GM19463 (cell line): Measurements from ENCODE around the gene MOK.
"Not testable (repeated sequence)": the region's sequence is repeated elsewhere in the genome, so short reads cannot be mapped to it uniquely, and the experiment has no call there.

ENCODE experiments used
- ATAC-seq: cut with Tn5 transposase; IDR thresholded peaks from one replicate; pipeline ENCODE4 v1.9.1; 2021; ENCODE audit warnings: mild to moderate bottlenecking, moderate library complexity; ENCODE audit not compliant: unreplicated experiment

The MOK gene, protein sequence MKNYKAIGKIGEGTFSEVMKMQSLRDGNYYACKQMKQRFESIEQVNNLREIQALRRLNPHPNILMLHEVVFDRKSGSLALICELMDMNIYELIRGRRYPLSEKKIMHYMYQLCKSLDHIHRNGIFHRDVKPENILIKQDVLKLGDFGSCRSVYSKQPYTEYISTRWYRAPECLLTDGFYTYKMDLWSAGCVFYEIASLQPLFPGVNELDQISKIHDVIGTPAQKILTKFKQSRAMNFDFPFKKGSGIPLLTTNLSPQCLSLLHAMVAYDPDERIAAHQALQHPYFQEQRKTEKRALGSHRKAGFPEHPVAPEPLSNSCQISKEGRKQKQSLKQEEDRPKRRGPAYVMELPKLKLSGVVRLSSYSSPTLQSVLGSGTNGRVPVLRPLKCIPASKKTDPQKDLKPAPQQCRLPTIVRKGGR

DNA sequence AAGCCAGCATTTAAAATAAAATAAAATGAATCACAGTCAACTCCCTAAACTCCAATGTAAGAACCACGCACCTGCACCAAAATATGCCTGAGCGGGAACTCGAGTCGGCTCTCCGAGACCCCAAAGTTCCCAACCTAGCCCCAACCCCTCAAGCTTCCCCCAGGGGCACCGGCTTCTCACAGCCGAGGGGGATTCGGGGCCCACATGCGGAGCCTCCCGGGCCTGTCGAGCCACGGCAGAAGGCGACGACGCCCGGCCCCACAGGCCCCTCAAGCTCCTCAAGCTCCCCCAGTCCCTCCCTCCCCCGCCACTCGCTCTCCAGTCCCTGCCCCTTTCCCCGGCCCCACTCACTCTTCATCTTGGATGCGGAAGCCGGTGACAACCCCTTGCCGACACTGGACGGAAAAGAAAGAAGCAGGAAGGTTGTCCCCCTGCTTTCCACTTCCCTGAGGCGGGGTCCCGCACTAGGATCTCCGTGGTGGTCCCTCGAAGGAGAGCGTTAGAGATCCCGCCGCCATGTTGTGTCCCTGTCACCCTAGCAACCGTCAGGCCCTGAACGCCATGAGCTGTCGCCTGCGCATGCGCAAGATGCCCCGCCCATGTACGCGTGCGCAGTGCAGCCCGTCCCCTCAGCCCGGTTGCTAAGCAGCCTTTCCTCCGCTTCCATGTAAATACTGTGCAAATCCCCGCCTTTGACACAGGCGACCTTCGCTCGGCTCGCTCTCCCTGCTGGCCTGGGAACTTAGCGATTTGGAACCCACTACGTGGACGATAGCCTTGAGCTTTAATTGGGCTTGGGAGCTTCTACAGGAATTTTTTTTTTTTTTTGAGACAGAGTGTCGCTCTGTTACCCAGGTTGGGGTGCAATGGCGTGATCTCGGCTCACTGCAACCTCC is at the start of gene MOK:
Gene MOK, minus strand, starts transcription at position 554 of the 896 bp plus-strand sequence. Its CDS starts 196 bp downstream, at position 358.
- ATAC-seq = peak; percentile 95

DNA sequence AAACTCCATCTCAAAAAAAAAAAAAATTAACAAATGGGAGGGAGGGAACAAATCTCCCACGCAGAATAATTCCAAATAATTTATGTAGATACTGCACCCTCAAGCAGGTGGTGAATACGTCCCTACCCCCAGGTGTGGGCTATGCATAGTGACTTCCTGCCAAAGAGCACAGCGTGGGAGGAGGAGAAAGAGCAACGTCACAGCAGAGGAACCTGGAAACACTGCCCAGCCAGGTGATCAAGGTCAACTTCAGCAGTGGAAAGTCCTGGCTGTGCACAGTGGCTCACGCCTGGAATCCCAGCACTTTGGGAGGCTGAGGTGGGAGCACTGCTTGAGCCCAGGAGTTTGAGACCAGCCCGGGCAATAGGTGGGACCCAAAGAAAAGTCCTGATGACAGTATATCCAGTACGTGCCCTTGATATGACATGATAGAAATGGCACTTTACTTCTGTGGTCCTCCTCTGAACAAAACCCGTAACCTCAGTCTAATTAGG is 48.2 kb upstream of the MOK start:
- ATAC-seq = no peak

DNA sequence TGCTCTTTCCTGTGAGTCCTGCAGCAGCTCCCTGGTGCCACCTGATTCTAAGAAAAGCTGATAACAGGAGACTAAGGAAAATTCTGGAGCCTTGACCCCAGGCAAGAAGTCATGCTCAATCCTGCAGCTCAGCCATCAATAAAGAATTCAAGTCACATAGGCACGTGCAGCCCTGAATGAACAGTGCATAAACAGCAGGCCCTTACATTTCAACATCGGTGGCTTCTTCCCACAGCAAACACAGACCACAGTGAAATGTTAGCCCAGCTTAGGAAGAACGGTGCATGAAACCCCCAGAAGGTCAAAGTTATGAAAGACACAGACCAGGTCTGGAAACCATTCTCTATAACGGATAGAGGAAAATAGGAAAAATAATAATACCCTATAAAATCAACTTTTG is 47.2 kb upstream of the MOK start:
- ATAC-seq = no peak

DNA sequence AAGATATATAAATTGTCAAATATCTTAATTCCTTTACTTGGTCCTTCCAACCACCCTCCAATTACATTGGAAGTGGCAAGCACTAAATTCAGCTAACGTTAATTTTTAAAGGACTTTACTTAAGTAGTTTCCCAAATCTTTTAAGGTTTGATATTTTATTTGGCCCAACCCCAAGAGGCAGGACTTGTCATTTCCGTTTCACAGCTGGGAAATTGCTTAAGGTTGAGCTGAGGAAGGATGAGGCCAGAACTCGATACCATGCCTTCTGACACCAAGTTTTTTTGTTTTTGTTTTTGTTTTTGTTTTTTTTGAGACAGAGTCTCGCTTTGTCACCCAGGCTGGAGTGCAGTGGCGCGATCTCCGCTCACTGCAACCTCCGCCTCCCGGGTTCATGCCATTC is 46.6 kb upstream of the MOK start:
- not testable (repeated sequence) for ATAC-seq

DNA sequence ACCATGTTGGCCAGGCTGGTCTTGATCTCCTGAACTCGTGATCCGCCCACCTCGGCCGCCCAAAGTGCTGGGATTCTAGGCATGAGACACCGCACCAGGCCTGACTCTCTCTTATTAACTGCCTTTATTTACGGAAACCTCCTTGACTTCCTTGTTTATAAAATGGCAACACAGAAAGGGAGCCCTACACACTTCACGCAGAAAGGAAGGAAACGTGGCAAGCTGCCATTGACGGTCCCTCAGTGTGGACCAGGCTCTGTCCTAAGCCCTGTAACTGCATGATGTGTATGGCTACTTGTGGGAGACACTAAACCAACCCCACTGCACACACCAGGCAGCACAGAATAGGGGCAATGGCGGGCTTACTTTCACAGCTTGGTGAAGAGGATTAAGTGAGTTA is 46.1 kb upstream of the MOK start:
- ATAC-seq = no peak

DNA sequence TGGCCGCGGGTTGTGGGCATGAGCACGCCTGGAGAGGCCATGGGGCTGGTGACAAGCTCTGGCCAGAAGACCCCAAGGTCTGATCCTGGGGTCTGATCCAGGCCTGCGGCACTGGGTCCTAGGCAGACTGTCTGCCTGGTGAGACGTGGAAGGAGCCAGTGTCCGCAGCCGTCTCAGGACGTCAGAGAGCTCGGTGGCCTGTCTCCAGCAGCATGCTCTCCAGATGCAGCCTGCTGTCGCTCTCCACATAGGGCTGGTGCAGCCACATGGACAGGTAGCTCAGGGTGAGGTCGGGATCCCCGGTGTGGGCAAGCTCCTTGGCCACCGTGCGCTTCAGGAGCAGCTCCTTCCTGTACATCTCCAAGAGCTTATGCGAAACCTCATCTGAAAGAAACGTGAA is 43.4 kb upstream of the MOK start:
- no peak for ATAC-seq

DNA sequence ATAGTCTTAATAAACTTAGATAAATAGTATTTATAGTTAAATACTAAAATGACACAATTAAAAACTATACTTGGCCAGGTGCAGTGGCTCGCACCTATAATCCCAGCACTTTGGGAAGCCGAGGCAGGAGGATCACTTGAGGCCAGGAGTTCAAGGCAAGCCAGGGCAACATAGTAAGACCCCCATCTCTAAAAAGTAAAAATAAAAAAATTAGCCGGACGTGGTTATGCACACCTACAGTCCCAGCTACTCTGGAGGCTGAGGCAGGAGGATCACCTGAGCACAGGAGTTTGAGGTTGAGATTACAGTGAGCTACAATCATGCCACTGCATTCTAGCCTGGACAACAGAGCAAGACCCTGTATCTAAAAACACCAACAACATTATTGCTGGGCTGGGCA is 41.7 kb upstream of the MOK start:
- ATAC-seq = no peak

DNA sequence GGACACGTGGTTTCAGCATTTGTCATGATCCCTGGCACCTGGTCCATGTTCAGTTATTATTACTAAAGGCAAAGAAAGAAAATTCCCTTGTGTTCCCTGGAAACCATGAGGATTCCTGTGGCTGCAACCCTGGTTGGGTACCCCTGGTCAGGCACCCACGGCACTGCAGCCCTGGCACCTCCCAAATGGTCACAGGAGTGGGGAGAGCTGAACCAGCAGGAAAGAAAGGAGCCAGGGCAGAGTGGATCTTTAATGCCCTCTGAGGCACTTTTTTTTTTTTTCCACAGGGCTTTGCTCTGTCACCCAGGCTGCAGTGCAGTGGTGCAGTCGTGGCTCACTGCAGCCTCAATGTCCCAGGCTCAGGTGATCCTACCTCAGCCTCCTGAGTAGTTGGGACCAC is 40.3 kb upstream of the MOK start:
- ATAC-seq = no peak

DNA sequence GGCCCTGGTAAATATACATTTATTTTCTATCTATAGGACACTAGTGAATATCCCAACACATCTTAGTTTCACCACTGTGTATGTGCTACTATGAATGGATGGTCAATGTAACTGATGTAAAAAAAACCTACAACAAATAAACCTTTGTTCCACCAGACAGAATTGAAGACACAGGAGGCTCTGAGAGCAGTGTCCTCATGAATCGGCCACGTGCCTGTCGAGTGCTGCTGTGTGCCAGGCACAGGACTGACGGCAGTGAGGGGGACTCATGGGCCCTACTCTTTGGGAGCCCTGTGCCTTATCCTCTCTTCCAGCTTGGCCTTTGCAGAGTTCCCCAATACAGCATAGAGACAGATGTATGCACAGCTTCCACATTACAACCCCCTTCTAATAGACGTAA is 39.5 kb upstream of the MOK start:
- no peak for ATAC-seq

DNA sequence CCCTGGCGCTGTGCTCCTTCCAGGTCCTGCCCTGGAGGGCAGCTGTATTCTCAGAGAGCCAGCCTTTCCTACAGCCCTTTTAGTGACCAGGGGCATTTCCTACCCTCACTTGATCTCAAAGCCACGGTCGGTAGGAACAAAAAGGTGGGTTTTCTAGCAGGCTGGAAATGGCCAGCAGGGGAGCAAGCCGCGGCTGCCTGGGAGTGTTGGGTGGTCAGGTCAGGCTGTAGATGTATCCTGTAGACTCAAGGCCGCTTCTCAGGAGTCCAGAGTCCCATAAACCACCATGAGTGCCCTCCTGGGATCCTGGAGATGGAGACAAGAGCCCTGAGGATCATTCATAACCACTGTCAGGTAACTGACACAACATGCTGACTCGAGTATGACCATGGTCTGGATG is 39.1 kb upstream of the MOK start:
- ATAC-seq = no peak

DNA sequence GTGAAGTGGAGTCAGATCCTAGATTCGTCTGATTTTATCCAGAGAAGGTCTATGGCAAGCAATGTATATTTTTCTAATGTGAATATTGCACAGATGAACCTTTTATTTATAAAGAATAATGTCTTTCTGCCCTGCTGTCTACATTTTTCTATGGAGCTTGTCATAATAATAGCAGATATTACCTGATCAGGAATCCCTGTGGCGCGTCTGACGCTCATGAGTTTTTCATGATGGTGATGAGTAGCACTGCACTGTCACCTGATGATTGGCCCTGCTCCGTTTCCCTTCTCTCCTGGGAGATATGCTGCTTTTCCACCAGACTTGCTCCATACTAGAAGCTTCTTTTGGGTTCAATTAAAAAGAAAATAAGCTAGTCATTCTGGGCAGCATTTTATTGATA is 37.3 kb upstream of the MOK start:
- ATAC-seq = no peak

DNA sequence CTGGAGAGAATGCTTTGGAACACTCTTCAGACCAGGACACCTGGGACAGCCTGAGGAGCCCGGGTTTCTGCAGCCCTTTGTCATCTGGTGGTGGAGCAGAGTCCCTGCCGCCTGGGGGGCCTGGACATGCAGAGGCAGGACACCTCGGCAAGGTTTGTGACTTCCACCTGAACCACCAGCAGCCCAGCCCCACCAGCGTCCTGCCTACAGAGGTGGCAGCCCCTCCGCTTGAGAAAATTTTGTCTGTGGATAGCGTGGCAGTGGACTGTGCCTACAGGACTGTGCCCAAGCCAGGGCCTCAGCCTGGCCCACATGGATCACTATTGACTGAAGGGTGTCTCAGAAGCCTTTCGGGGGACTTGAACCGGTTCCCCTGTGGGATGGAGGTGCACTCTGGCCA is 36.6 kb upstream of the MOK start:
- ATAC-seq = no peak

DNA sequence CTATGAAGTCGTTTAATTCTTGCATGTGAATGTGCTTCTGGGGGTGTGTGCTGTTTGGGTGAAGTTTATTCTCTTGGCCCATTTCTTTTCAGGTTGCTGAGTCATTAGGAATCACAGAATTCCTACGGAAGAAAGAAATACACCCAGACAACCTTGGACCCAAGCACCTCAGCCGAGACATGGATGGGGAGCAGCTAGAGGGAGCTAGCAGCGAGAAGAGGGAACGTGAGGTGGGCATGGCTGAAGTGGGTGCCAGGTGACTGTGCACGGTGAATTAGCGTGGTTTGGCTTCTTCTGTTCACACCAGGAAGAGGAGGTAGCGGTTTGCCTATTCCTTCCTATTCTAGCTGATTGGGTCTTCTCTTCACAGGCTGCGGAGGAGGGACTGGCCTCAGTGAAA is 33.8 kb upstream of the MOK start:
- no peak for ATAC-seq

DNA sequence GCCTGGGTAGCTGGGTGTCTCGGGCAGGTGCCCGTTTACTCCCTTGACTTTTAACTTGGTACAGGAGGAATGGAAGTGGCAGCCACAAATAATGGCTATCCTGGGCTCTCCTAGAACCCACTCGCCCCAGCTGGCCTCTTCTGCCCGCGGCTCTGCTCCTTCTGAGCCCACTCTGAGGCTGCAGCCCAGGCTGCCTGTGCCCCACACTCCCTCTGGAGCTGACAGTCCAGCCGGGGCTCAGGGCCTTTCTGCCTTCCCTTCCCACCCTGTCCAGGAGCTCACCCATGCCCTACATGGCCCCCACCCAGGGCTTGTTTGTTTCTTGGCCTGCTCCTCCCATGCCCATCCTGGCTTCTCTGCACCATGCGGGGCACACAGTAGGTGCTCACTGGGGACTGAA is 30.2 kb upstream of the MOK start:
- no peak for ATAC-seq

DNA sequence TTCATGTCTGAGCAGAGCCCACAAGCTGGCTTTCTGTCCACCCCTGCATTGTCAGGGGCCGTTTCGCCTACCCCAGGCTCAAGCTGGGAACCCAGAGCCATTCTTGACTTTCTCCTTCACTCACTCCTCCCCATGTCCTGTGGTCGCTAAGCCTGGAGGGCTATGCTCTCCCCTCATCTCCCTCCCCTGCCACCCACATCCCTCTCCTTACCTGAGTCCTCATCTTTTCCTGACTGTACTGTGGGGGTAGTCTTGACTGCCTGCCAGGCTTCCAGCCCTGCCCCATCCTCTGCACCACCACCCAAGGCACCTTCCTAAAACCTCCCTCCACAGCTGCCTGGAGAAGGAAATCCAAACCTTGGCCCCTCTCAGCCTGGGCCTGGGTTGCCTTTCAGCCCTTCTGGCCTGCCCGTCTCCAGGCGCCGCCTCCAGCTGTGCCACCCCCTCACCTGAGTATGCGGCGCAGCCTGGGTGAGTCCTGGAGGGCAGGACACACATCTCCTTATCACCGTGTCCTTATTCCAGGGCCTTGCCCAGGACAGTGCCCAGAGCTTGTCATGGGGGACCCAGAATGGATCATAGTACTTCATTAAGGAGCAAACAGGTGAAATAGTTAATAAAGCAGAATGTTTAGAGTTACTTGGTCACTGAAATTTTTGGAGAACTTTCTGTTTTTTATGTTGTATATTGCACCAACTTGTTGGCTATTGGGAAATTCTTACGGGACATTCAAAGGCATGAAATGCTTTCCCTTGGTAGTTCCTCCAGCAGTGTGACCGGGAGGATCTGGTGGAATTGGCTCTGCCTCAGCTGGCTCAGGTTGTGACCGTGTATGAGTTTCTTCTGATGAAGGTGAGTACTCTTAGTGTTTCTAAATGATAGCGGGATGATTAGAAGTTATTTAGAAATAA is 29.1 kb upstream of the MOK start:
- ATAC-seq = no peak

DNA sequence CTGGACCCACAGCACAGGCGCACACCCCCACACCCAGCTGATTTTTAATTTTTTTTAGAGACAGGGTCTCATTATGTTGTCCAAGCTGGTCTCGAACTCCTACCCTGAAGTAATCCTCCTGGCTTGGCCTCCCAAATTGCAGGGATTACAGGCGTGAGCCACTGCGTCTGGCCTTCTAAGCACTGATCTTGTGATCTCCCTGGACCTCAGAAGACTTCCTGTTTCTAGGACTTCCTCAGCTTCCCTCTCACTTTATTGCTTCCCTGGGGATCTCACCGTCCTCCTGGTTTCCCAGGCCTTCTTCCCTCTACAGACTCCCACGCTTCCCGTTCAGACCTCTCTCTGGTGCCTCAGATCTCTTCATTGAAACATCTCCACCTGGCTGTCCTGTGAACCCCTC is 28.4 kb upstream of the MOK start:
- no peak for ATAC-seq

DNA sequence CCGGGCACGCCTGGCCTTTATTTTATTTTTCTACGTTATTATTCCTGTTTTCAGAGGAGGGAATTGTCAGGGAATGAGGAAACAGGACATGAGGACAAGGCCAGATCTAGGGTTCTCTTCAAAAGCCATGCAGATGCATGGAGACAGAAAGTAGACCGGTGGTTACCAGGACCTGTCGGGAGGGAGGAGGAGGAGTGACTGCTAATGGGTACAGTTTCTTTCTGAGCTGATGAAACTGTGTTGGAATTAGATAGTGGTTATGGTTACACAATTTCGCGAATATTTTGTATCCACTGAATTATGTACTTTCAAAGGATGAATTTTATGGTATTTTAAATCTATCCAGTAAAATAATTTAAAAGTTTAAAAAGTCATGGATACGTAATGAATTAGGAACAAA is 25.8 kb upstream of the MOK start:
- no peak for ATAC-seq

DNA sequence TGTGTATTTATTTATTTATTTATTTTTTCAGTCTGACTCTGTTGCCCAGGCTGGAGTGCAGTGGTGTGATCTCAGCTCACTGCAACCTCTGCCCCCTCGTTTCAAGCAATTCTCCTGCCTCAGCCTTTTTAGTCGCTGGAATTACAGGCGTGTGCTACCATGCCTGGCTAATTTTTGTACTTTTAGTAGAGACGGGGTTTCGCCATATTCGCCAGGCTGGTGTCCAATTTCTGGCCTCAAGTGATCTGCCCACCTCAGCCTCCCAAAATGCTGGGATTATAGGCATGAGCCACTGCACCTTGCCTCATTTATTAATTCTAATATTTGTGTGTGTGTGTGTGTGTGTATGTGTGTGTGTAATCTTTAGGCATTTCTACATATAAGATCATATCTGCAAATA is 24.4 kb upstream of the MOK start:
- ATAC-seq = not testable (repeated sequence)

DNA sequence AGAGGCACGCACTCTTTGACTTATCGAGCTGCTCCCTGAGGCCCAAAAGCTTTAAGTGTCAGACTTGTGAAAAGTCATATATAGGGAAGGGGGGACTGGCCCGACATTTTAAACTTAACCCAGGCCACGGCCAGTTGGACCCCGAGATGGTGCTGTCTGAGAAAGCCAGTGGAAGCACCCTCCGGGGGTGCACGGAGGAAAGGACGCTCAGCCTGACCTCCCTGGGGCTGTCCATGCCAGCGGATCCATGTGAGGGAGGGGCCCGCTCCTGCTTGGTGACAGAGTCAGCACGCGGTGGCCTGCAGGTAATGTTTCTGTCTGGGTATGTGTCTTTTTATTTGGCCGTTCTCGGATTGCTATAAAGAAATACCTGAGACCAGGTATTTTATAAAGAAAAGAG is 21.6 kb upstream of the MOK start:
- ATAC-seq = no peak

DNA sequence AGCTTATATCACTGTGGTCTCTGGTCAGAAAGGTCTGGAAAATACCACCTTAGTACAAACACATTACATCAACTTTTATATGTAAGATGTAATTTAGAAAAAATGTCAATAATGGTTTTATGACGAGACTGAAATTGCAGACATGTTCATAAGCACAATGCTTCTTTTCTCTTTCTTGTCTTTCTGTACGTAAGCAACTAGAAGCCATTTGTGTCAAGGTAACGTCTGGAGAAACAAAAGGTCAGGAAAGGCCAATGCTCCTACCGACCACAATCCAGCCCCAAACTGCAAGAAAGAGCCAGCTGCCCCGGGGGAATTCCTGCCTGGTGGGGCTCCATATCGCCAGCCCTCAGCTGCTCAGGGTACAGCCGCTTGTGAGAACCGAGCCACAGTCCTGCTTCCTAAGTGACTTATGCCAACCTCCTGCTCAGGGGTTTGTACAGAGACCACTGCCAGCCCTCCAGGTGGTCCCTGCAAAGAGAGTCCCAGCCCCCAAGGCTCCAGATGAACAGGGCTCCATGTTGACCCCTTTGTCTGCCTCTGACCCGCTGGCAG is 20.9 kb upstream of the MOK start:
- no peak for ATAC-seq

DNA sequence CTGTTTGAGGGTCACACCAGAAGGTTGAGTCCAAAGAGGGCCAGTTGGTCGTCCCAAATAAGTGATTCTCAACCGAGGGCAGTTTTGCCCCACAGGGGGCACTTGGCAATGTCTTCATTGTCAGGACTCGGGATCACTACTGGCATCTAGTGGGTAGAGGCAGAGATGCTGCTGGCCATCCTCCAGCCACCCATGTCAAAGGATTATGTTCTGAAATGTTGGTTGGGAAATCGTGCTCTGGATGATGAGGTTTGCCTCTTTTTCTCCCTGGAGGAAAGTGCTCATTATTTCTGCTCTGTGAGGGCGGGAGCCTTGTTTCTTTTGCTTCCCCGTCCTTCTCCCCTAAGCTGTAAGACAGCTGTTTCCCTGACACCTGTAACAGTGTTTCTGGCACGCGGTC is 18.1 kb upstream of the MOK start:
- ATAC-seq = no peak
